HG02623 (cell line): ENCODE results near the gene DNASE1L1.
"Not testable (repeated sequence)": the region's sequence is repeated elsewhere in the genome, so short reads cannot be mapped to it uniquely, and the experiment has no call there.

Source experiments
- ATAC-seq: cut with Tn5 transposase; IDR thresholded peaks from one replicate; pipeline ENCODE4 v1.9.1; 2021; ENCODE audit warnings: moderate library complexity; ENCODE audit not compliant: unreplicated experiment

Gene DNASE1L1

GRCh38 chrX:154408659-154409221 lies 314 bp downstream of the DNASE1L1 start:
- ATAC-seq = no peak

GRCh38 chrX:154404625-154405192 lies 4.3 kb downstream of the DNASE1L1 start:
- no peak for ATAC-seq

- no peak for ATAC-seq
Measured at GRCh38 chrX:154403858-154404257, 5.2 kb downstream of the DNASE1L1 start.

- ATAC-seq = no peak
Measured at GRCh38 chrX:154403192-154403591, 5.9 kb downstream of the DNASE1L1 start.

GRCh38 chrX:154402622-154403127 lies 6.4 kb downstream of the DNASE1L1 start:
- ATAC-seq = no peak

- ATAC-seq = no peak
Measured at GRCh38 chrX:154401918-154402621, 7.0 kb downstream of the DNASE1L1 start.

- ATAC-seq = no peak
Measured at GRCh38 chrX:154401045-154401799, 7.8 kb downstream of the DNASE1L1 start.

GRCh38 chrX:154400369-154400817 lies 8.7 kb downstream of the DNASE1L1 start:
- not testable (repeated sequence) for ATAC-seq

GRCh38 chrX:154399527-154400368 lies 9.3 kb downstream of the DNASE1L1 start:
- no peak for ATAC-seq

- no peak for ATAC-seq
Measured at GRCh38 chrX:154398668-154399526, 10.2 kb downstream of the DNASE1L1 start.

- ATAC-seq = peak; percentile 62
Measured at GRCh38 chrX:154397888-154398667, 11.0 kb downstream of the DNASE1L1 start, which contains the start of gene RPL10. RPL10 (plus strand) TSS chrX:154398377; CDS start chrX:154398520, 143 bp downstream.

- ATAC-seq = peak; percentile 58
Measured at GRCh38 chrX:154396973-154397887, 11.8 kb downstream of the DNASE1L1 start.

- not testable (repeated sequence) for ATAC-seq
Measured at GRCh38 chrX:154396363-154396762, 12.7 kb downstream of the DNASE1L1 start.

GRCh38 chrX:154389812-154390747 lies 19.0 kb downstream of the DNASE1L1 start:
- peak; percentile 72 for ATAC-seq

- not testable (repeated sequence) for ATAC-seq
Measured at GRCh38 chrX:154388649-154389048, 20.4 kb downstream of the DNASE1L1 start.

- ATAC-seq = peak; percentile 24
Measured at GRCh38 chrX:154388094-154388493, 21.0 kb downstream of the DNASE1L1 start.
